Activated B cell treated with CpG ODN at 0.5 μM for 24 hours (primary cell): ENCODE results near the gene C19orf85. TPM values are rescaled to one million over a fixed set of nuclear protein-coding genes. Genes with fewer than 3 reads are reported as not detected.

ENCODE experiments used
- ATAC-seq: fragments of 200-7000 bp; cut with Tn5 transposase; one replicate; pipeline ENCODE4 v1.10.0; 2021; ENCODE audit warnings: low read depth, mild to moderate bottlenecking, moderate library complexity
- CTCF ChIA-PET: fragments of 350-600 bp; sonication (Branson Sonifier 250); formaldehyde crosslinking; loops from one replicate; lab custom pipeline; 2021; ENCODE audit warnings: antibody characterized with exemption; lab: Charles Lee
- POLR2A ChIA-PET: fragments of 350-600 bp; sonication (Branson Sonifier 250); formaldehyde crosslinking; loops from one replicate; lab custom pipeline; 2021; ENCODE audit warnings: antibody characterized with exemption; lab: Charles Lee
- DNase-seq: peaks from one replicate; pipeline ENCODE4 v3.0.0; 2022
- H3K27ac Mint-ChIP-seq: one replicate; pipeline ENCODE4 v1.8.0; 2020; ENCODE audit warnings: mixed read lengths
- H3K27me3 Mint-ChIP-seq: one replicate; pipeline ENCODE4 v1.8.0; 2021; ENCODE audit warnings: mixed read lengths
- H3K36me3 Mint-ChIP-seq: one replicate; pipeline ENCODE4 v1.8.0; 2021; ENCODE audit warnings: low read depth, mixed read lengths
- H3K4me1 Mint-ChIP-seq: one replicate; pipeline ENCODE4 v1.8.0; 2021; ENCODE audit warnings: mixed read lengths
- H3K4me3 Mint-ChIP-seq: one replicate; pipeline ENCODE4 v1.8.0; 2020; ENCODE audit warnings: mild to moderate bottlenecking, mixed read lengths
- H3K9me3 Mint-ChIP-seq: one replicate; pipeline ENCODE4 v1.8.0; 2020; ENCODE audit warnings: mixed read lengths
- intact Hi-C: fragments of 100-400 bp; cut with micrococcal nuclease; formaldehyde crosslinking; loops from one replicate; pipeline ENCODE4 v1.15.1; 2024
- total RNA-seq: library from RNA; stranded (reverse); gene quantifications from 2 replicates; pipeline ENCODE4 v1.2.3, GENCODE V29; 2022
- TF ChIP-seq, protein P1 (sequence below): fragments of 200-600 bp; IDR thresholded peaks from one replicate; pipeline ENCODE4 v1.8.0; 2022; ENCODE audit warnings: antibody characterized with exemption, mild to moderate bottlenecking

Gene C19orf85
- total RNA-seq, 1 donor from 2014 or later: not detected

DNA sequence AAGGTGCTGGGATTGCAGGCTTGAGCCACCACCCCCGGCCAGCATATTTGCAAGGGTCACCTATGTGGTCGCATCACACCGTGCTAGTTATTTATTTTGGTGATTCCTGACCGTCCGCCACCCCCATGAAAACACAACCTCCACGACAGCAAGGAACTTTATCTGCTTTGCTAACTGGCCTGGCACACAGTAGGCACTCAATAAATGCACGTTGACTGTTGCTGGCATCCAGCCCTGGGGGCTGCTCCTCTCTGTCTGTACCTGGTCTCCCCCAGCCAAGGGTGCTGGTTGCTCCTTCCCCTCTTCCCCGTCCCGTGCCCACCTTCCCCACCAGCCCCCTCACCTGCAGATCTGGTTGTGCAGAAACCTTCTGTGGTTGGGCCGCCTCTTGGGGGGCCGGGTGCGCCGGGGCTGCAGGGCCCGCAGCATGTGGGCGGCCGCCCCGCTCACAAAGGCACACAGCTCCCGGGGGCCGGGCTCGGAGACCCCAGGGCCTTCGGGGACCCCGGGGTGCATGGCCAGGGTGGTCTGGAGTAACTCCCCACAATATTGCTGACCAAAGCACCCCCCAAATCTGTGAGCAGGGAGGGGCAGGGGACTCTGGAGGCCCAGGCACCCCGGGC, 401 bp downstream of the C19orf85 start:
- ATAC-seq (no peak), DNase-seq (no peak)
- ChIA-PET CTCF (no interaction called here), POLR2A (no interaction called here)
- H3K4me3 Mint-ChIP-seq: no peak overlapping the region
- H3K27ac Mint-ChIP-seq: no peak overlapping the region
- H3K9me3 Mint-ChIP-seq: no peaks in the 10 kb centered on the region
- peaks cover 25% of the 10 kb centered on the region for H3K4me1 Mint-ChIP-seq
- intact Hi-C loops: loop anchor here (5.0 kb wide), 1 partner anchor 178 kb away; the partner anchor contains the start of genes ZNF580 and ZNF581
- peaks cover 2% of the 10 kb centered on the region for H3K36me3 Mint-ChIP-seq
- TF ChIP-seq, protein P1, sequence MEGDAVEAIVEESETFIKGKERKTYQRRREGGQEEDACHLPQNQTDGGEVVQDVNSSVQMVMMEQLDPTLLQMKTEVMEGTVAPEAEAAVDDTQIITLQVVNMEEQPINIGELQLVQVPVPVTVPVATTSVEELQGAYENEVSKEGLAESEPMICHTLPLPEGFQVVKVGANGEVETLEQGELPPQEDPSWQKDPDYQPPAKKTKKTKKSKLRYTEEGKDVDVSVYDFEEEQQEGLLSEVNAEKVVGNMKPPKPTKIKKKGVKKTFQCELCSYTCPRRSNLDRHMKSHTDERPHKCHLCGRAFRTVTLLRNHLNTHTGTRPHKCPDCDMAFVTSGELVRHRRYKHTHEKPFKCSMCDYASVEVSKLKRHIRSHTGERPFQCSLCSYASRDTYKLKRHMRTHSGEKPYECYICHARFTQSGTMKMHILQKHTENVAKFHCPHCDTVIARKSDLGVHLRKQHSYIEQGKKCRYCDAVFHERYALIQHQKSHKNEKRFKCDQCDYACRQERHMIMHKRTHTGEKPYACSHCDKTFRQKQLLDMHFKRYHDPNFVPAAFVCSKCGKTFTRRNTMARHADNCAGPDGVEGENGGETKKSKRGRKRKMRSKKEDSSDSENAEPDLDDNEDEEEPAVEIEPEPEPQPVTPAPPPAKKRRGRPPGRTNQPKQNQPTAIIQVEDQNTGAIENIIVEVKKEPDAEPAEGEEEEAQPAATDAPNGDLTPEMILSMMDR: no peak
- H3K27me3 Mint-ChIP-seq: no peaks in the 10 kb centered on the region

DNA sequence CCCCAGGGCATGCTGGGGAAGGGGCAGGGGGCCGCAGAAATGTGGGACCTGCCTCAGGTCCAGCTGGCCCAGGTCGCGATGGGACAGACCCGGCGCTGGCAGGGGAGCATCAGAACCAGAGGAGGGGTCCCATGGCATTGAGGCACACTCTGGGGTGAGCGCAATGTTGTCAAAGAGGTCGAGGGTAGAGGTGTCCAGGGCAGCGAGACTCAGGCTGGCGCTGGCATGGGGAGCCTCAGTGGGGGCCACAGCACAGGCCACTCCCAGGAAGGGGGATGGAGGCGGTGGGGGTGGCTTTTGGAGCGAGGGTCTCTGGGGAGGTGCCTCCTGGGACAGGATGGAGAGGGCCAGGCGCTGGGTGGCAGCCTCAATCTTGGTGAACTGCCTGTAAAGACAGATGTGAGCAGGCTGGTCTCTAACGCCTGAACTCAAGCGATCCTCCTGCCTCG, 944 bp downstream of the C19orf85 start:
- H3K27me3 Mint-ChIP-seq: no peaks in the 10 kb centered on the region
- no peak overlapping the region for H3K4me3 Mint-ChIP-seq
- H3K9me3 Mint-ChIP-seq: no peaks in the 10 kb centered on the region
- POLR2A ChIA-PET: no interaction called here
- H3K4me1 Mint-ChIP-seq: peaks cover 25% of the 10 kb centered on the region
- intact Hi-C loops: loop anchor here (5.0 kb wide), 1 partner anchor 179 kb away; the partner anchor contains the start of genes ZNF580 and ZNF581
- peaks cover 2% of the 10 kb centered on the region for H3K36me3 Mint-ChIP-seq
- CTCF ChIA-PET: no interaction called here
- ATAC-seq (no peak), DNase-seq (no peak)
- TF ChIP-seq, protein P1: no peak
- H3K27ac Mint-ChIP-seq: no peak overlapping the region

DNA sequence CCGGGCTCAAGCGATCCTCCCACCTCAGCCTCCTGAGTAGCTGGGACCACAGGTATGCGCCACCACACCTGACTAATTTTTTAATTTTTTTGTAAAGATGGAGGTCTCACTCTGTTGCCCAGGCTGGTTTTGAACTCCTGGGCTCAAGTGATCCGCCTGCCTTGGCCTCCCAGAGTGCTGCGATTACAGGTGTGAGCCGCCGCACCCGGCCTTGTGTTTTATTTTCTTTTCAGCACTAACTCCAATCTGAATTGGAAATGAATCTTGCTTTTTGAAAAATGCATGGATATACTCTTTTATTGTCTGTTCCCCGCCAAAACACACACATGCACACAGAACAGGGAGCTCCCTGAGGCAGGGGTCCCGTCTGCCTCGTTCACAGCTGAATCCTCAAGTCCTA, 1.8 kb downstream of the C19orf85 start:
- intact Hi-C loops: loop anchor here (5.0 kb wide), 1 partner anchor 180 kb away; the partner anchor contains the start of genes ZNF580 and ZNF581
- Mint-ChIP-seq H3K27ac (no peak overlapping the region), H3K36me3 (peaks cover 2% of the 10 kb centered on the region), H3K4me1 (peaks cover 22% of the 10 kb centered on the region), H3K27me3 (no peaks in the 10 kb centered on the region), H3K4me3 (peak overlapping the region; percentile 89), H3K9me3 (no peaks in the 10 kb centered on the region)
- ATAC-seq: no peak
- ChIA-PET CTCF (no interaction called here), POLR2A (interaction anchor here (0.9 kb wide), 1 partner anchor 137 kb away, joined by 3 read pairs; the partner anchor contains the start of genes FIZ1 and ZNF524)
- DNase-seq: no peak
- TF ChIP-seq, protein P1: no peak

DNA sequence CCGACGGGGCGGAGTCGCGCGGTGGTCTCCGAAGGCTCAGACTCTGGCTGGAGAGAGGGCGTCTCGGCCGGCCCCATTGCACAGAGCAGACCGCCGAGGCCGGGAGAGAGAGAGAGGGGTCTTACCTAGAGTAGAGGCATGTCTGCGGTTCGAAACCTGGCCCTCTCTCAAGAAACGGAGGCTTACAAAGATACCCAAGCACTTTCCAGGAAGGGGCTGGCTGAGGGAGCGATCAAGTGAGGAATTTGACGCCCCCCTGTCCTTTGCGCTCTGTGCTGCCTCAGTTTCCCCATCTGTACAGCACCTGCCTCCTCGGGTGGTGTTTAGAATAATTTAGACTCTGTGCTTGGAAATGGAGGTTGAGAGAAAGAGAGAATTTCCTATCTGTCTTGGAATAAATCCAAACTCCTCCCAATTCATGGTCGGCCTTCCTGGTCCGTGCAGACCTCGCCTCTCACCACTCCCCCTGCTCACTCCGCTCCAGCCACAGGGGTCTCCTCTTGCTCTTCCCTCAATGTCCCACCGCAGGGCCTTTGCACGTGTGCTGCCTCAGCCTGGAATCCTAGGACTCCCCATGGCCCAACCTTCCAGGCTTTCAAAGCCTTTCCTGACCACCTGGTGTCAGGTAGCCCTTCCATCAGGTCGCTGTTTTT, 2.5 kb downstream of the C19orf85 start:
- POLR2A ChIA-PET: interaction anchor here (0.7 to 1.6 kb wide), 15 partner anchors 15 to 208 kb away, joined by 3 to 49 read pairs (median 4); partner anchors contain the start of genes FIZ1, HSPBP1, KMT5C and NAT14

More for the DNA sequence above, 2.5 kb downstream of the C19orf85 start:
- peak overlapping the region; percentile 89 for H3K4me3 Mint-ChIP-seq
- TF ChIP-seq, protein P1: no peak
- CTCF ChIA-PET: interaction anchor here (1.0 kb wide), 3 partner anchors 15 to 169 kb away, joined by 3 to 9 read pairs (median 3); partner anchors contain the start of gene ZNF628
- no peak for DNase-seq
- H3K4me1 Mint-ChIP-seq: peaks cover 22% of the 10 kb centered on the region
- H3K27me3 Mint-ChIP-seq: no peaks in the 10 kb centered on the region
- H3K36me3 Mint-ChIP-seq: peaks cover 2% of the 10 kb centered on the region
- ATAC-seq: no peak
- H3K9me3 Mint-ChIP-seq: no peaks in the 10 kb centered on the region
- intact Hi-C loops: loop anchor here (1.0 to 5.0 kb wide), 5 partner anchors 14 to 180 kb away; partner anchors contain the start of genes KMT5C, ZNF580, ZNF581 and ZNF628
- H3K27ac Mint-ChIP-seq: peak overlapping the region; percentile 82
